ENCODE results near the gene HOMER2.

DNA sequence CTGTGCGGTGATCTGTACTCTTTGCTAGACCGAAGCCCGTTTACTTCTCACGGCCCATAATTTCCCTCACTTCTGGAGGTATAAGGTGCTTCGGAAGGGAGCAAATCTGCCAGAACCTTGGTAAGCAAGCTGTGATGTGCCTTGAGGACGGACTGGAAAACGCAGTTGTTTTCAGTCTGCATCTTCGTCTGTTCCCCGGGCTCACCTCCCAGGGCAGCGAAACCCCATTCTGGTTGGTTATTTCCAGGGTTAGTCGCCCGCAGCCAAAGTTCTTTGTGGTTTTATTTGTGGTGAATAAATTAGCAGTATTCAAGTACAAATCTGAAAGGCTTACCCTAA, 33.9 kb upstream of the HOMER2 start:
- TF ChIP-seq CTCF (IDR thresholded peaks at IDR 0.05) (no peak), POLR2A (IDR thresholded peaks at IDR 0.05) (no peak), POLR2AphosphoS5 (IDR thresholded peaks at IDR 0.05) (no peak), EP300 (IDR thresholded peaks at IDR 0.05) (no peak)

Measured in stomach (tissue), 4 donors.